ENCODE data around the gene RAB36.

Gene RAB36

GRCh38 chr22:23109079-23109347 is 36.3 kb upstream of the RAB36 start:
- no peak for DNase-seq

DNA sequence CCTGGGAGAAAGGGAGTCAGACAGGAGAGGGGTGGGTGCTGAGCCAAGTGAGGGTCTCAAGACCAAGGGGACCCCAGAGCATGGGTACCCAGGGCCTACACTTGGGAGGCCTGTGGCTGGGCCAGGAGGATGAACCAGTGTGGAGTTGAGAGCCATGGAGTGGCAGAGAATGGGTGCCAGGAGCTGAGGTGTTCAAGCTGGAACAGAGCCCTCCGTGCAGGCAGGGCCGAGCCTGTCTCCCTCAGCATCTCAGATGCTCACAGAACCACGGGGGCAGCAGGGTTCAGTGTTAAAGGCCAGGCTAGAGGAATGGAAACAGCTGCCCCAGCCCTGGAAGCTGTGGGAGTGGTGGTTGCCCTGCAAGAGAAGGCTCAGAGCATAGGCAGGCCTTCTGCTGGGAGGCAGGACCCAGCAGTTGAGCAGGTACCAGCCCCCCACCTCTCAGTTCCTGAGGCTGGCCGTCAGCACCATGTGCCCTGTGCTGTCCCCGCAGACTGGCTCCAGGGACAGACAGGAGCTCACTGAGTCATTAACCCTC is 35.8 kb upstream of the RAB36 start:
- DNase-seq = no peak

GRCh38 chr22:23110190-23110921 is 34.9 kb upstream of the RAB36 start:
- no peak for DNase-seq

DNA sequence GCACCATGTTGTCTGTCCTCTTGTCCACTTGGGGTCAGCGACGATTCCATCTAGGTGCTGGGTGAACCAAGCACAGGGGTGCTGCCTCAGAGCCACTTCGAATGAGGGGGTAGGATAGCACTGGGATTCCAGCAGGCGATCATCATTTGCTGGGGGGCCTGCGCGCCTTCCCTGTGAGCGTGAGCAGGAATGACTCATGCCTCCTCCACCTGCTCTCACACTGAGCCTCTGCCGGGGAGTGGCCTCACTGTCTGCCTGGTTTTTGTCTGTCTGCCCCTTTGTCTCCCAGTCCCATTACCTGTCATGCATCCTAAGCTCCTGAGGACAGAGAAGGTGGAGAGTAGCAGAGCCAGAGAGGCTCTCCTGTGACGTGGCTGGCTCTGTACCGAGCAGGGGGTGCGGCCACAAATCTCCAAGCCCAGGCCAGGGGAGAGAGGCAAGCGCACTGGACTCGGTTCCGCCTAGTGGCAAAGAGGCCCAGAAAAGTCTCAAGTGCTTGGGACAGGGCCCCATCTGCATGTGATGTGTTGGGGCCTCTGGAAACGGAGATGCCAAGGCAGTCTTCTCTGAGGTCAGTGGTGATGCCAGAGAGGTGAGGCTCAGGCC is 34.3 kb upstream of the RAB36 start:
- no peak for DNase-seq

DNA sequence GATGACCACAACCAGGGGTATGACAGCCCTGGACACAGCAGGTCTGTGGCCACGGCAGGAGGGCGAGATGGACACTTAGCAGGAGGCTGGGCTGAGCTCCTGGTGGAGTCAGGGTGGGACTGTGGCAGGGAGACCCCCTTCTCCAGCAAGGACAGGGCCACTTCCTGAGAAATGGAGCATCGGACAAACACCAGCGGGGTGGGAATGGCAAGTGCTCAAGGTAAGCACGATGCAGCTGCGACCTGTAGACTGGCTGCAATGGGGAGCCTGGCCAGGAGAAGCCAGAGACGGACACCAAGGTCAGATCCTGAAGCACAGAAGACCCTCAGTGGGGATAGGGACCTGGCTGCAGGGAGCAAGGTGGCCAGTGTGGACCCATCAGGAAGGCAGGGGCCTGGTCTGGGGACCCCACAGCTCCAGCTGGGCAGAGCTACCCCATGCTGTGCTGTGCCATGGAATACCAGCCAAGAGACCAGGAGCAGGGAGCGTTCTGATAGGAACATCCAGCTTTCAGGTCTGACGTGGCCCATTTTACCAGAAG is 32.7 kb upstream of the RAB36 start:
- DNase-seq = no peak

- no peak for DNase-seq
Measured at GRCh38 chr22:23113067-23113846, 32.0 kb upstream of the RAB36 start.

DNA sequence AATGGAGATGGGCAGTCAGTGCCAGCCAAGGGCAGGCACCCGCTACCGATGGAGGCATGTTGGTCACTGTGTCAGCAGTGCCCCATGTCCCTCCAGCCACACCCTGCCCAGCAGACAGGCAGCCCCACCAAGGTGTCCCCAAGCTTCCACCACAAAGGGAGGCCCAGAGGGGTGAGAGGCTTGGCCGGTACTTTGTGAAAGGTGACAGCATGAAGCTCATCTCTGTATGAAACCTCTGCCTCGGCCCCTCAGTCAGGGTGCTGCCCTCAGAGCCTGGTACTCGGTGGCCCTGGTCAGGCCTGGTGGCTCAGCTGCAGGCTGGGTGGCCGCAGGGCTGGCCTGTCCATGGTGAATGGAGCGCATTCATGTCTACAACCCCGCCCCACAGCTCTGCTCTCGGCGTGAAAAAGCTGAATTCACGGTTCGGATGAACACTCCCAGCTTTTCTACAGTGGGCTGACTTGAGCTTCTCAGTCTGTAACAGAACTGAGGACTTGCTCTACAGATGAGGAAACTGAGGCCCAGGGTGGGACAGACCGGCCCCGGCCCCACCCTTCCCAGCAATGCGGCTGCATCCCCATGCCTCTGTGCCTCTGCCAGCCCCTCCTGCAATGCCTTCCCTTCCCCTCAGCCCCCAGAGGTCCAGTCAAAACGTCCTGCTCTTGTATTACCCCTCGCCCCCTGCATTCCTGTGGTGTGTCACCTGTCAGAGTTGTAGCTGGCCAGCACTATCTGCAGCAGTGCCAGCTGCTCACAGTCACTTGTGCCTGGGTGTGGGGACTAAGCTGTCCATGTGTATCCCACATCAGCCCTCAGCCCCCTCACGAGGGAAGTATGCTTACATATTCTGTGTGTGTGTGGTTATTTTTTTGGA is 31.2 kb upstream of the RAB36 start:
- no peak for DNase-seq

DNA sequence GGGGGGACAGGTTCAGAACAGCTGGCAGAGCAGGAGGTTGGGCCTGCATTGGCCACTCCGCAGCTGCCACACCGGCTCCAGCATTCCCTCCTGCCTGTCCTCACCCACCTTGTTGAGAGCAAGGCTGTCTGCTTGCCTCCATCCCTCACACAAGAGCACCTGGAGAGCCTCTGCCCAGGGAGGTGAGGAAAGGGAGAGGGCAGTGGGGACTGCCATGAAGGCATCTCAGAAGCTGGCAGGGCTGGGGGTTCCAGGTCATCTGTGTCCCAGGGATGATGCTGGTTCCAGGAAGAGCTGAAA is 30.6 kb upstream of the RAB36 start:
- DNase-seq = no peak

GRCh38 chr22:23115369-23115768 is 29.9 kb upstream of the RAB36 start:
- DNase-seq = no peak

- no peak for DNase-seq
Measured at GRCh38 chr22:23115825-23116494, 29.3 kb upstream of the RAB36 start.

DNA sequence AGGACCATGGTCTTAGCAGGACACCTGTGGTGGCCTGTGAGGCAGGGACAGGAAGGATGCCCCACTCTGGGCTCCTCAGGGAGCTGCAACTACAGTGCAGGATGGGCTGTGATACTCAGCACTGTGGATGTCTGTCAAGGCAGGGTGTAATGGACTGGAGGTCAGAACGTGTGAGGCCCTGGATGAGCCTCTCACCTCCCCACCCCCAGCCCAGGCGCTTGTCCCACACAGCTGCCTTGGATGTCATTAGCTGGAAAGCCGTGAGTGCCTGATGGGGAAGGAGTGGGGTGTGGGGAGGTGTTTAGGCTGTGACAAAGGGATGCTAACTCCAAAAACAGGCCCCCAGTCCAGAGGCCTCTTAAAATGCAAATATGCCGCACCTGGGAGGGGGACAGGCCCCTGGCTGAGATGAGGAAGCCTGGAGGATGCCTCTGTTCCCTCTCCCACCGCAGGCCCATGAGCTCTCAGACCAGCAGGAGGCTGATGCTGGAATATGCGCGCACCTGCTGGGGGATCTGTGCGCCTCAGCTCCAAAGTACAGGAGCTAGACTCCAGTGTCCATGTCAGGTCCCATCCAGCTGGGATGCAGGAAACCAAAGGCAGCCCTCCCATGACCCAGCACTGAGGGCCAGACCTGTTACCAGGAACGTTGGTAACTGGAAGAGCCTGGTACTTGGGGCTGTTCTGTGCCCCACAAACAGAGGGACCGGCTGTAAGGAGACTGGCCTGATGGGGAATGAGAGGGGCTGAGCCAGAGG is 28.6 kb upstream of the RAB36 start:
- no peak for DNase-seq

DNA sequence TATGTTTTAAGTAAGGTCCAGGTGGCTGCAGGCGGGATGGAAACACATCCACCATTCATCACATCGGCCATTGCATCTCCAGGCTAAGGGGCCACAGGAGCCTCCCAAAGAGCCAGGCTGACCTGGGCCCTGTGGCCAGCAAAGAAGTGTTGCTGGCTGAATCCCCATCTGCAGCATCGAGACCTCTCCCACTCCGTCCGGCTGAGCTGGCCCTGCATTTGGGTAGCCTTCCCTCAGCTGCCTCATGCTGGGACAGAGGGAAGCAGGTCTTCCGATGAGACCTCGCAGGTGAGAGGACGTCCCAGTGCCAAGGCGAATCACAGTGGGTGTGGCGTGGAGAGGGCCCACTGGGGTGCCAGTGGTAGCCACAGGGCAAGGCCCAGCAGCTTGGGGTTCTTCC is 28.0 kb upstream of the RAB36 start:
- no peak for DNase-seq

- DNase-seq = no peak
Measured at GRCh38 chr22:23117891-23118646, 27.2 kb upstream of the RAB36 start.

GRCh38 chr22:23118647-23119493 is 26.4 kb upstream of the RAB36 start:
- DNase-seq = no peak

DNA sequence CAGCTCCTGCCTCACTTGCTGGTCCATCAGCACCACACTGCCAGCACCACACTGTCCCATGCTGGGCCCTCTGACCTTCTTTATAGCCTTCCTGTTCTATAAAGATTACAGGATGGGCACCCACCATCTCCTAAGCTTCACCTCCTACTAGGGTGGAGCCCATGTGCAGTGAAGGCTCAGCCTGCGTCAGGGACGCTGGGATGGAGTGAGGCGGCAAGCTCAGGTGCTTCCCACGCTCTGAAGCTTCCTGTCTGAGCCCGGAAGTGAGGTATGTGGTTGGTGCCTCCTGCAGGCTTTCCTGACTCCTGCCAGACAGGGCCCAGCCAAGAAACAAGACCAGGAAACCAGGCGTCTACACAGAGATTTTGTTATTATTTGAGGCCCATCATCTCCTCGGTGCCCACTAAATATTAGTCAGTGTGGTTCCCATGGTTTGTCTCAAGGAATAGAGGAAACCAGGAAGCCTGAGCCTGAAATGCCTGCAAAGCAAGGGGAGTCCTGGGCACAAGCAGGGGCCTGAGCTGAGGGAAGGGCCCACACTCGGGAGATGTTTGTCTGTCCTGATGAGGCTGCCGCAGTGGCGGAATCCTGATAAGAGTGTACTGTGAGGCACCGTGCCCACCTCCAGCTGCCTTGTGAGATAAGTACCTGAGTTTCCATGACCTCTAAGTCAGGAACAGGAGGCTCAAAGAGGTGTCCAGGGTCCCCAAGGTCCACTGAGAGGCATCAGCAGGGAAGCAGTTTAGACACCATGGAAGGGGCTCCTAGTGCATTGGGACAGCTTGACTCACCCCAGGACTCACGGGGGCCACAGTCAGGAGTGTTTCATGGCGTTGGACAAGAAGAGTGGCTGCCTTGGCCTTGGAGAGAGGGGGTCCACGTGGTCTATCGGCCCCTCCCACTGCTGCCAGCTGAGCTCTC is 25.5 kb upstream of the RAB36 start:
- no peak for DNase-seq

- no peak for DNase-seq
Measured at GRCh38 chr22:23120415-23120899, 24.8 kb upstream of the RAB36 start.

- no peak for DNase-seq
Measured at GRCh38 chr22:23121000-23121421, 24.3 kb upstream of the RAB36 start.

GRCh38 chr22:23121424-23121823 is 23.9 kb upstream of the RAB36 start:
- no peak for DNase-seq

Measured in NCI-H2081 treated with DMSO at 0.1 percent for 48 hours (cell line).